GM23248 (cell line): ENCODE results near the gene COP1.

Source experiments
- EZH2 ChIP-seq: fragments of 200-600 bp; sonication (generic); IDR thresholded peaks from 2 replicates; pipeline ENCODE4 v1.6.1; 2018; ENCODE audit warnings: antibody characterized with exemption, mild to moderate bottlenecking; ENCODE audit not compliant: insufficient read depth, poor library complexity, severe bottlenecking
- EZH2phosphoT487 ChIP-seq: fragments of 200-600 bp; sonication (generic); IDR thresholded peaks from 2 replicates; pipeline ENCODE4 v1.6.1; 2018; ENCODE audit warnings: antibody characterized with exemption, moderate library complexity, mild to moderate bottlenecking, low read depth; ENCODE audit not compliant: insufficient read depth

GRCh38 chr1:176141449-176141848, 65.6 kb downstream of the COP1 start:
- TF ChIP-seq EZH2 (no peak), EZH2phosphoT487 (no peak)
